NCI-H1092 (cell line): ENCODE measurements around the gene GPR18.
"Not testable (repeated sequence)": the region's sequence is repeated elsewhere in the genome, so short reads cannot be mapped to it uniquely, and the experiment has no call there.

Experiments used
- DNase-seq: peaks from one replicate; lab custom pipeline; 2025; lab: John Stamatoyannopoulos, UW

The GPR18 gene

GRCh38 chr13:99266827-99267226 is 8.6 kb upstream of the GPR18 start:
- no peak for DNase-seq

DNA sequence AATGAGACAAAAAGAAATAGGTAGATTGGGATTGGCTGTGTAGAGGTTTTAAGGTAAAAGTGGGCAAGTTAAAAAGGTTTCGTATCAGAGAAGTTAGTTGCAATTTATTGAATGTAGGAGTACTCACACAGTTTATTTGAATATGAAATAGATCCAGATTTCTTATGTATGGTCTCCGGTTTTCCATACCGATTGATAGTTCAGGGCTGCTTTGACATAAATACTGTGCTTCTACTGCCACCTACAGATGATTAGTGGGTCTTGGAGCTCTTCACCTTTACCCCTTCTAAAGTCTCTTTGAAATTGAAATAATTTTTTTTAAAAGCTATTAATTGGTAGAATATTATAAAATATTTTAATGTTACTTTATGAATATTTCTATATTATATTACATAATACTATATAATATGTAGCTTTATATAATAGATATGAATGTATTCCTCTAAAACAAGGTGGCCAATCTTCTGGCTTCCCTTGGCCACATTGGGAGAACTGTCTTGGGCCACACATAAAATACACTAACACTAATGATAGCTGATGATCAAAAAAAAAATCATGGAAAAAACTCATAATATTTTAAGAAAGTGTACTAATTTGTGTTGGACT is 7.7 kb upstream of the GPR18 start:
- peak; percentile 44 for DNase-seq

DNA sequence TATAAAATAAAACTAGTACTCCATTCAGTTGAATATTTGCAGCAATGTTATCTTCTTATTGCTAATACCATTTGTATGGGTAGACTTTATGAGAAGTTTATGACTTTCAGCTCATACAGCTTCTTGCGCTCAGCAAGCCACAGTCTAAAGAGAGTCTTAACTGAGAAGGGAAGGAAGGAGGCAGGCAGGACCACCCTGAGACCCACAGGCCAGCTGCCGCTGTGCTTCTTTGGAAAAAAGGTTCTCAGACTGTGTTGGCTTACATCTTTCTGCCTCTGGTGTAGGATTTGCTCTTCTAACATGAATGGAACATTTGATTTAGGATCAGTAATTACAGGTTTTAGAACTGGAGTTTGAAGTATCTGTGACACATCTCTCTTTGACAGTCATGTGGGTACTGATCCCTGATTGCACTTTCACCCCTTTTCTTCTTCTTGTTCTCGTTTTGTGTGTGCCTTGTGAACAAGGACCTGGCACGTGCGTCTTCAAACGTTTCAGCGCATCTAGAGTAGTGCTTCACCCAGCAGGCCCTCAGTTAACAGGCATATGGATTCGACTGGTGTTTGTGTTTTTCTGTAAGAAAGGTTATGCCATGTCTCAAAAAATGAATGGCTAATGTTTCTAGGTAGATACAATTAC is 7.1 kb upstream of the GPR18 start:
- DNase-seq: no peak

DNA sequence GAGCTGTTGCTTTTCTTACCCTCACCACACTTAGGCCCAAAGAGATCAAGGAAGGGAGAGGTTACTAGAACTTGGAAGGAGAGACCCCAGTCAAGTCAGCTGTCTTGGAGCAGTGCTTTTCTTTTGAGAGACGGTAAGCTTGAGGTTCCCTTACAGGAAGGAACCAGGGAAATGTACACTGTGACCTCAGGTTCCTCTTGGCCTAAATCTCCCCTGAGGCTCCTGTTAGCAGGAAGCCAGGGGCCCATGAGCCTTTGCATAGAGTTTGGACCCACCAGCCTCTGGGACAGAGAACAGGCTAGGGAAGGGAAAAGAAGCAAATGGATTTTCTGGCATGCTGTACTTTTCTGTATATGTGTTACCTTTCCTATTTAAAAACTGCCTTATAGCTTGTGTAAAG is 5.9 kb upstream of the GPR18 start:
- no peak for DNase-seq

- no peak for DNase-seq
These were observed 5.1 kb upstream of the GPR18 start for GRCh38 chr13:99263126-99263785.

DNA sequence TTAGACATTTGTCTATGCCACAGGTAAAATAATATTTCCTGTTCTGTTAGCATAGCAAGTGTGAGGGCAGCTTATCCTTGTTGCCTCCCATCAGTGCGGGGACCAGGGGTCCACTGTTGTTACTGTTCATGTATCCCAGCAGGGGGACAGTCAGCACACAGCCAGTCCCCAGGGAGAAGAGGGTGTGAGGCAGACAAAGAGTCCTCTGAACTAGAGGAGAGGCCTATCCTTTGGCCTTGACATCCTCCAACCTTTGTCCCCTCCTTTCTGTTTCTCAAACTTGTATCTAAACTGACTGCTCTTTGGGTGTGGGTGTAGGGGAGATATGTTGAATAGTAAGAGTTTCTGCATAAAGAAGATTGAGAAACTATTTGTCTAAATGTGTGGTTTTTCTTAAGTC is 2.9 kb upstream of the GPR18 start:
- DNase-seq: no peak

DNA sequence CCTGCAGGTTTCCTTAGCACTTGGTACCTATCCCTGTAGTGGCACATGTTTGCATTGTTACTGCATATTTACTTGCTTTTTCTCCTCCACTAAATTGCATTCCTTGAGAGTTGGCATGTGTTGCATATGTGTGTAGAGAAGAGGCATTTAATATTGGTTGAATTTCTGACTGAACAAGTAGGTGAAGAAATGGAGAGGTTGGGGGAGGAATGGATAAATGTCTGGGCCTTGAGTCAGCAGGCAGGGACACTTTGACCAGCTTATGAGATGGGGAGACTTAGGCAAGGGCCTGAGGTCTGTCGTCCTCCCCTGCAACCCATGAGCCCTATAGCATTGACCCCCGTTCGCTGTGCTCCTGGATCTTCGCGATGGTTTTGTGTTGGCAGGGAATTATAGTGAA is 2.0 kb upstream of the GPR18 start:
- DNase-seq: no peak

GRCh38 chr13:99258946-99259345 is 767 bp upstream of the GPR18 start:
- no peak for DNase-seq

GRCh38 chr13:99257291-99257690 is 888 bp downstream of the GPR18 start:
- DNase-seq: no peak

- DNase-seq: no peak
These were observed 1.5 kb downstream of the GPR18 start for GRCh38 chr13:99256709-99257108.

GRCh38 chr13:99256283-99256682 is 1.9 kb downstream of the GPR18 start:
- no peak for DNase-seq

DNA sequence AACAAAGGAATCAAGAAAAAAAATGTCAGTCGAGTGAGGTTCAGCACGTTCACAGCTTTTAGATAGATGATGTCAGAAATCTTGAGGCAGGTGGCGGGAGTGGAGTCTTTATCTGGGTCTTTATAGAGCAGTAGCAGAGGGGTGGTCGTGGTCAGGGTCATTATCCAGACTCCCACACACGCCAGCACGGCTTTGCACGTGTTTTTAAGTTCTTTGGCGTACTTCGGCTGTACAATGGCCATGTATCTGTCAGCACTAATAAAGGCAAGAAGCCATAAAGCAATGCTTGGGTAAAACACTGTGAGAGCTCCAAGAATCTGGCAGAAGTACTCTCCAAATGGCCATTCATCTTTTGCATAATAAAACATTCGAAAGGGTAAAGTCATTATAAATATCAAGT is 2.9 kb downstream of the GPR18 start:
- DNase-seq: no peak

- DNase-seq: no peak
These were observed 3.3 kb downstream of the GPR18 start for GRCh38 chr13:99254830-99255229.

GRCh38 chr13:99251921-99252320 is 6.3 kb downstream of the GPR18 start:
- DNase-seq: no peak

GRCh38 chr13:99250982-99251825 is 7.0 kb downstream of the GPR18 start:
- DNase-seq: no peak

GRCh38 chr13:99249606-99250005 is 8.6 kb downstream of the GPR18 start:
- not testable (repeated sequence) for DNase-seq

DNA sequence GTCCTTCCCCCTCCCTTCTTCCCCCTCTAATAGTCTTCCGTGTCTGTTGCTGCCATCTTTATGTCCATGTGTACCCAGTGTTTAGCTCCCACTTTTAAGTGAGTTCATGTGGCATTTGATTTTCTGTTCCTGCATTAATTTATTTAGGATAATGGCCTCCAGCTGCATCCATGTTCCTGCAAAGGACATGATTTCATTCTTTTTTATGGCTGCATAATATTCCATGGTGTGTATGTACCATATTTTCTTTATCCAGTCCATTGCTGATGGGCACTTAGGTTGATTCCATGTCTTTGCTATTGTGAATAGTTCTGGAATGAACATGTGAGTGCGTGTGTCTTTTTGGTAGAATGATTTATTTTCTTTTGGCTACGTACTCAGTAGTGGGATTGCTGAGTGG is 9.0 kb downstream of the GPR18 start:
- DNase-seq: not testable (repeated sequence)

DNA sequence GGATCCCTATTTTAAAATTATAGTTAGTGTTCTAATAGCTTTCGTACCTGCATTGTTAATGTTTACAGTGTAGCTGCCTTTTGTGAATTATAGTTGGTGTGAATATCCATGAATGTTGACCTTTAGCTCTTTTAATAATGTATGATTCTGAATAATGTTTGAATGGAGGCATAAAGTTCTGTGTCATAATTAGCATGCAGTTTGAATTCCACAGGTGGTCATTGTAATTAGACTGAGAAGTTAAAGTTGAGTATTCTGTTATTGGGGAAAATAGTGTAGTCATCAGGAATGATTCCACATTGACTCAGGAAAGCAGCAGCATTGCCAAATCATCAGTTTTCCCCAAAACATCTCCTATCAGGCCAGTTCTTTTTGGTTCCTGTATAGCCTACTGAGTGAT is 12.1 kb downstream of the GPR18 start:
- no peak for DNase-seq

DNA sequence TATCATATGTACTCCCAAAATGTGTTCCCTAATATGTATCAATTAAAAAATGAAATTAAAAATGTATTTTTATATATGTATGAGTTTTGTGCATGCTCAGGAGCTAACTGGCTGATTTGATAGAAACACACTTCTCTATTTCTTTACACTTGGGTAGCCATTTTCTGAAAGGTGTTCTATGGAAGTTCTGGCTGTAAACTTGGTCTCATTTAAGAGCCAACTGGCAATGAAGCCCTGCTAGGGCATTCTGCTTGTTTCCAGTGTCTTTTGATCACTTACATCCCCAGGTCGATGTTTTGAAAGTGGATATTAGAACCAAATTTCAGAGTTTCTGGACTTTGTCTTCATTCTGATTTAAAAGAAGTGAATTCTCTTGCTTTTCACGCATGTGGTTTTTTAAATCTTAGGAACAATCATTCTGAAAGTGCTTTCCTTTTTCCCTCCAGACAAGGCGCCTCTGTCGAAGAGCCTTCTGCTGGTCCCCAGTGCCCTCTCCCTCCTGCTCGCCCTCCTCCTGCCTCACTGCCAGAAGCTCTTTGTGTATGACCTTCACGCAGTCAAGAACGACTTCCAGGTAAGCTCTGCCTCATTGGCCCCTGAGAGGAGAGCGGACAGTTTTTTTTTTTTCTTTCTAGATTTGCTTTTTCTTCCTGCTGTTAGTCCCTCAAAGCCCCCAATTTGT is 20.1 kb downstream of the GPR18 start:
- DNase-seq: no peak

DNA sequence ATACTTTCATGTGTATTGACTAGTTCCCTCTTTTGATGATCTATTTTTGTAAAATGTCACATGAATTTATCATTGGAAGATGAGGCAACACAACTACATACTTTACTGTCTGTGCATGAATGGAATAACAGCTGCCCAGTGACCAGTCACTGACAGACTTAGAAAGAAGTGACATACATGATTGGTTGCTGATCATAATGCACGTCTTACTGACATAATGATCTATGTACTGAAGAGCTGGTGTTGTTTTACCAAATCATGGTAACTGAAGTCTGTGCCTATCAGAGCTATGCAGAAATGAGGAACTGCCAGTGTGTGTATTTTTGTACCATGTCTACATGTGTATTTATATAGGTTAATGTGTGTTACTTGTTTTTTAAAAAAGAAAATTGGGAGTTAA is 26.5 kb downstream of the GPR18 start:
- DNase-seq: no peak

GRCh38 chr13:99230991-99231390 is 27.2 kb downstream of the GPR18 start:
- DNase-seq: no peak

DNA sequence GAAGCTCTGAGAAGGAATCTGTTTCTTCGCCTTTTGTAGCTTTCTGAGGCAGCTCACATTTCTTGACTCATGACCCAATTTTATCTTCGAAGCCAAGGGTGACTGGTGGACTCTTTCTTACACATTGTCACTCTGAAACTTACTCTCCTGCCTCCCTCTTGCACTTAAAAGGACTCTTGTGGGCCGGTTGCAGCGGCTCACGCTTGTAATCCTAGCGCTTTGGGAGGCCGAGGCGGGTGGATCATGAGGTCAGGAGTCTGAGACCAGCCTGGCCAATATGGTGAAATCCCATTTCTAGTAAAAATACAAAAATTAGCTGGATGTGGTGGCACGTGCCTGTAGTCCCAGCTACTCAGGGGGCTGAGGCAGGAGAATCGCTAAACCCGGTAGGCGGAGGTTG is 27.6 kb downstream of the GPR18 start:
- DNase-seq: not testable (repeated sequence)
